CD4-positive, alpha-beta T cell treated with Interleukin-12 subunit alpha and Interleukin-12 subunit beta, for 1 hour (primary cell): ENCODE results near the gene LACTBL1.
"Not testable (repeated sequence)": the region's sequence is repeated elsewhere in the genome, so short reads cannot be mapped to it uniquely, and the experiment has no call there.

Experiments
- DNase-seq: peaks from one replicate; pipeline ENCODE4 v3.0.0-alpha.2; 2020

The LACTBL1 gene

GRCh38 chr1:22972760-22973159, at the start of gene LACTBL1:
Gene LACTBL1, minus strand, starts transcription at chr1:22972866. Its CDS starts 550 bp downstream, at chr1:22972316.
- no peak for DNase-seq

- no peak for DNase-seq
Measured at GRCh38 chr1:23021834-23022233, 49.2 kb upstream of the LACTBL1 start.

- no peak for DNase-seq
Measured at GRCh38 chr1:23020706-23021405, 48.2 kb upstream of the LACTBL1 start.

- DNase-seq = peak; percentile 11
Measured at GRCh38 chr1:23019863-23020625, 47.4 kb upstream of the LACTBL1 start.

GRCh38 chr1:23019094-23019862, 46.6 kb upstream of the LACTBL1 start, which contains the start of gene KDM1A:
Gene KDM1A, plus strand, starts transcription at chr1:23019468. Its CDS starts 129 bp downstream, at chr1:23019597.
- DNase-seq = peak; percentile 96

- no peak for DNase-seq
Measured at GRCh38 chr1:23018661-23019093, 46.0 kb upstream of the LACTBL1 start.

- no peak for DNase-seq
Measured at GRCh38 chr1:23013657-23014056, 41.0 kb upstream of the LACTBL1 start.

GRCh38 chr1:23010025-23010424, 37.4 kb upstream of the LACTBL1 start:
- not testable (repeated sequence) for DNase-seq

- no peak for DNase-seq
Measured at GRCh38 chr1:23008901-23009300, 36.2 kb upstream of the LACTBL1 start.

GRCh38 chr1:23007106-23007505, 34.4 kb upstream of the LACTBL1 start:
- no peak for DNase-seq

- DNase-seq = not testable (repeated sequence)
Measured at GRCh38 chr1:23004769-23005168, 32.1 kb upstream of the LACTBL1 start.

GRCh38 chr1:23004112-23004511, 31.4 kb upstream of the LACTBL1 start:
- no peak for DNase-seq

GRCh38 chr1:23002218-23002617, 29.6 kb upstream of the LACTBL1 start:
- not testable (repeated sequence) for DNase-seq

GRCh38 chr1:23000133-23000532, 27.5 kb upstream of the LACTBL1 start:
- DNase-seq = not testable (repeated sequence)

- not testable (repeated sequence) for DNase-seq
Measured at GRCh38 chr1:22997528-22997927, 24.9 kb upstream of the LACTBL1 start.

- DNase-seq = no peak
Measured at GRCh38 chr1:22995774-22996173, 23.1 kb upstream of the LACTBL1 start.

- not testable (repeated sequence) for DNase-seq
Measured at GRCh38 chr1:22993220-22993795, 20.6 kb upstream of the LACTBL1 start.

GRCh38 chr1:22992384-22992783, 19.7 kb upstream of the LACTBL1 start:
- DNase-seq = not testable (repeated sequence)

- DNase-seq = no peak
Measured at GRCh38 chr1:22983944-22984343, 11.3 kb upstream of the LACTBL1 start.

- DNase-seq = not testable (repeated sequence)
Measured at GRCh38 chr1:22980471-22980790, 7.8 kb upstream of the LACTBL1 start.

- no peak for DNase-seq
Measured at GRCh38 chr1:22978299-22978698, 5.6 kb upstream of the LACTBL1 start.

GRCh38 chr1:22976461-22977243, 4.0 kb upstream of the LACTBL1 start:
- peak; percentile 52 for DNase-seq
